IMR-90 (cell line): ENCODE measurements around the gene HOXC10. TPM values are rescaled to one million over a fixed set of nuclear protein-coding genes. Genes with fewer than 3 reads are reported as not detected.

ENCODE experiments used
- ATAC-seq: fragments of 200-7000 bp; cut with Tn5 transposase; 2 replicates; pipeline ENCODE4 v1.9.1; 2020; ENCODE audit warnings: low read depth, mild to moderate bottlenecking, moderate library complexity
- BruUV-seq: library from RNA; stranded (reverse); fragments of 400-500 nt; replicated peaks from 2 replicates; lab custom pipeline; 2021; lab: Mats Ljungman, UMichigan
- CTCF ChIA-PET: fragments of 300-600 bp; formaldehyde crosslinking; extraction: SDS; loops from one replicate; lab custom pipeline; 2021; ENCODE audit warnings: antibody characterized with exemption; lab: Yijun Ruan, JAX
- POLR2A ChIA-PET: fragments of 300-600 bp; sonication (Branson Sonifier 250); formaldehyde crosslinking; loops from one replicate; lab custom pipeline; 2022; ENCODE audit warnings: antibody characterized with exemption; ENCODE audit not compliant: unreplicated experiment; lab: Charles Lee
- DNase-seq: peaks from one replicate; pipeline ENCODE4 v3.0.0; 2013
- H2AFZ ChIP-seq: replicated peaks from 2 replicates; pipeline ENCODE3; 2013; ENCODE audit warnings: low read length, mild to moderate bottlenecking; ENCODE audit not compliant: poor library complexity
- H2AK5ac ChIP-seq: 2 replicates; pipeline ENCODE4 v1.6.1; 2013; ENCODE audit warnings: low read depth, low read length, inconsistent platforms
- H2AK9ac ChIP-seq: replicated peaks from 2 replicates; pipeline ENCODE3; 2013; ENCODE audit warnings: mild to moderate bottlenecking, low read depth, low read length, moderate library complexity; ENCODE audit not compliant: poor library complexity
- H2BK120ac ChIP-seq: 2 replicates; pipeline ENCODE4 v1.6.1; 2013; ENCODE audit warnings: low read depth, low read length, inconsistent platforms
- H2BK15ac ChIP-seq: 3 replicates; pipeline ENCODE4 v1.6.1; 2013; ENCODE audit warnings: low read depth, low read length, inconsistent platforms
- H2BK20ac ChIP-seq: 2 replicates; pipeline ENCODE4 v1.6.1; 2013; ENCODE audit warnings: low read depth, mild to moderate bottlenecking, inconsistent platforms, low read length, moderate library complexity
- H2BK5ac ChIP-seq: 2 replicates; pipeline ENCODE4 v1.6.1; 2013; ENCODE audit warnings: mild to moderate bottlenecking, low read depth, low read length, inconsistent platforms; ENCODE audit not compliant: poor library complexity, severe bottlenecking
- H3K14ac ChIP-seq: replicated peaks from 2 replicates; pipeline ENCODE4 v1.6.1; 2013; ENCODE audit warnings: low read depth, low read length, inconsistent platforms
- H3K18ac ChIP-seq: 2 replicates; pipeline ENCODE4 v1.6.1; 2013; ENCODE audit warnings: low read depth, low read length, control low read depth
- H3K23ac ChIP-seq: 2 replicates; pipeline ENCODE4 v1.6.1; 2013; ENCODE audit warnings: low read depth, low read length, inconsistent platforms
- H3K27ac ChIP-seq: 2 replicates; pipeline ENCODE4 v1.5.1; 2013; ENCODE audit warnings: mild to moderate bottlenecking, control low read depth, low read length; ENCODE audit not compliant: insufficient read depth
- H3K27me3 ChIP-seq: 2 replicates; pipeline ENCODE4 v1.6.1; 2013; ENCODE audit warnings: low read length; ENCODE audit not compliant: control insufficient read depth, insufficient read depth
- H3K36me3 ChIP-seq: 2 replicates; pipeline ENCODE4 v1.6.1; 2013; ENCODE audit warnings: low read length, mixed read lengths; ENCODE audit not compliant: control insufficient read depth, insufficient read depth
- H3K4ac ChIP-seq: 2 replicates; pipeline ENCODE4 v1.6.1; 2013; ENCODE audit warnings: low read depth, low read length, inconsistent platforms
- H3K4me1 ChIP-seq: 2 replicates; pipeline ENCODE4 v1.6.1; 2013; ENCODE audit warnings: low read length, mixed read lengths; ENCODE audit not compliant: control insufficient read depth, insufficient read depth
- H3K4me2 ChIP-seq: 2 replicates; pipeline ENCODE4 v1.6.1; 2013; ENCODE audit warnings: low read depth, mild to moderate bottlenecking, control low read depth, low read length, moderate library complexity
- H3K4me3 ChIP-seq: 2 replicates; pipeline ENCODE4 v1.5.1; 2013; ENCODE audit warnings: low read depth, mild to moderate bottlenecking, control low read depth, low read length, moderate library complexity; ENCODE audit not compliant: insufficient read depth
- H3K56ac ChIP-seq: 2 replicates; pipeline ENCODE4 v1.6.1; 2013; ENCODE audit warnings: low read length, inconsistent platforms; ENCODE audit not compliant: insufficient read depth; ENCODE audit errors: extremely low read depth
- H3K79me1 ChIP-seq, 2 experiments: 2 replicates each; pipeline ENCODE4 v1.6.1; 2013; ENCODE audit warnings: low read length in 2 of 2, inconsistent platforms in 1 of 2, low read depth in 1 of 2
- H3K9ac ChIP-seq: 2 replicates; pipeline ENCODE4 v1.6.1; 2013; ENCODE audit warnings: low read depth, low read length, control low read depth
- H3K9me1 ChIP-seq: 2 replicates; pipeline ENCODE4 v1.6.1; 2013; ENCODE audit warnings: low read length, inconsistent platforms; ENCODE audit not compliant: insufficient read depth
- H3K9me3 ChIP-seq: 2 replicates; pipeline ENCODE4 v1.6.1; 2013; ENCODE audit warnings: low read length; ENCODE audit not compliant: control insufficient read depth, insufficient read depth
- H4K20me1 ChIP-seq: 2 replicates; pipeline ENCODE4 v1.6.1; 2013; ENCODE audit warnings: low read length, inconsistent platforms; ENCODE audit not compliant: insufficient read depth
- H4K5ac ChIP-seq: 2 replicates; pipeline ENCODE4 v1.6.1; 2013; ENCODE audit warnings: mild to moderate bottlenecking, low read depth, low read length, control low read depth
- H4K8ac ChIP-seq, 2 experiments: 2 replicates each; pipeline ENCODE4 v1.6.1; 2013; ENCODE audit warnings: low read depth in 2 of 2, low read length in 2 of 2, control low read depth in 1 of 2, inconsistent platforms in 1 of 2
- H4K91ac ChIP-seq: 2 replicates; pipeline ENCODE4 v1.6.1; 2013; ENCODE audit warnings: low read depth, low read length, inconsistent platforms; ENCODE audit not compliant: insufficient read depth
- BHLHE40 ChIP-seq: fragments of 150-350 bp; IDR thresholded peaks from 2 replicates; pipeline ENCODE4 v1.6.1; 2016; ENCODE audit warnings: mild to moderate bottlenecking, low read depth, low read length
- CEBPB ChIP-seq: IDR thresholded peaks from 2 replicates; pipeline ENCODE4 v1.6.1; 2012; ENCODE audit warnings: low read depth, low read length, improper control_type of control experiment
- CHD1 ChIP-seq: IDR thresholded peaks from 2 replicates; pipeline ENCODE4 v1.6.1; 2012; ENCODE audit warnings: low read depth, low read length, improper control_type of control experiment
- ELK1 ChIP-seq: fragments of 150-350 bp; IDR thresholded peaks from 2 replicates; pipeline ENCODE4 v1.6.1; 2016; ENCODE audit warnings: low read depth, mild to moderate bottlenecking, low read length, moderate library complexity, borderline replicate concordance
- FOS ChIP-seq: fragments of 150-350 bp; IDR thresholded peaks from 2 replicates; pipeline ENCODE4 v1.6.1; 2016; ENCODE audit warnings: low read depth, low read length
- MAFK ChIP-seq: IDR thresholded peaks from 2 replicates; pipeline ENCODE4 v1.6.1; 2012; ENCODE audit warnings: low read depth, low read length, improper control_type of control experiment
- MAZ ChIP-seq: IDR thresholded peaks from 2 replicates; pipeline ENCODE4 v1.6.1; 2012; ENCODE audit warnings: low read depth, mild to moderate bottlenecking, low read length, improper control_type of control experiment, moderate library complexity, borderline replicate concordance
- MXI1 ChIP-seq: IDR thresholded peaks from 2 replicates; pipeline ENCODE4 v1.6.1; 2012; ENCODE audit warnings: low read depth, mild to moderate bottlenecking, low read length, moderate library complexity, borderline replicate concordance
- POLR2A ChIP-seq: IDR thresholded peaks from 2 replicates; pipeline ENCODE4 v1.6.1; 2012; ENCODE audit warnings: mild to moderate bottlenecking, low read depth, low read length
- RAD21 ChIP-seq: IDR thresholded peaks from 2 replicates; pipeline ENCODE4 v1.6.1; 2012; ENCODE audit warnings: low read length, improper control_type of control experiment
- RFX5 ChIP-seq: IDR thresholded peaks from 2 replicates; pipeline ENCODE4 v1.8.0; 2012; ENCODE audit warnings: low read depth, mild to moderate bottlenecking, low read length, moderate library complexity
- SMC3 ChIP-seq: fragments of 150-350 bp; IDR thresholded peaks from 2 replicates; pipeline ENCODE4 v1.6.1; 2016; ENCODE audit warnings: low read depth, mild to moderate bottlenecking, antibody characterized with exemption, low read length, moderate library complexity
- USF2 ChIP-seq: fragments of 150-350 bp; IDR thresholded peaks from 2 replicates; pipeline ENCODE4 v1.6.1; 2017; ENCODE audit warnings: mild to moderate bottlenecking, antibody characterized with exemption, low read length, low read depth
- WGBS, 2 experiments: methylation state at CpG; one replicate each; pipeline versions ENCODE4 v1.1.5 to v1.1.7; 2013; ENCODE audit warnings: missing lambda C conversion rate in 2 of 2; ENCODE audit not compliant: insufficient read length in 1 of 2; ENCODE audit errors: extremely low coverage in 2 of 2; 5-methylcytosine and 5-hydroxymethylcytosine counted together
- dilution Hi-C: fragments of 300-500 bp; cut with HindIII; formaldehyde crosslinking; loops from one replicate; pipeline ENCODE4 v1.14.3; 2018; ENCODE audit warnings: low sequenced_read_pairs; ENCODE audit not compliant: unreplicated experiment
- in situ Hi-C: fragments of 300-500 bp; cut with MboI; formaldehyde crosslinking; loops from 3 replicates; pipeline ENCODE4 v1.14.3; 2019; ENCODE audit warnings: low sequenced_read_pairs, inconsistent platforms, mixed read lengths
- intact Hi-C: fragments of 100-400 bp; cut with micrococcal nuclease; formaldehyde crosslinking; loops from 2 replicates; pipeline ENCODE4 v1.10.0; 2022
- polyA plus RNA-seq, 3 experiments: library from polyadenylated mRNA; depleted of rRNA; stranded (reverse); fragments of >200 nt; gene quantifications; 2 replicates each; pipeline ENCODE4 v1.2.3, GENCODE V29; 2012; ENCODE audit warnings: low replicate concordance in 1 of 3
- total RNA-seq: library from RNA; depleted of rRNA; stranded (reverse); fragments of >200 nt; gene quantifications from 2 replicates; pipeline ENCODE4 v1.2.3, GENCODE V29; 2012

HOXC10 gene
- total and polyA plus RNA-seq, 2 of the 4 experiments (the other 2 are of a cell fraction), result 0.15 TPM; not detected in 1

- TF ChIP-seq MXI1 (no peak), SMC3 (no peak)
Observed at GRCh38 chr12:53974084-53975063, 10.6 kb upstream of the HOXC10 start, which contains the start of gene HOTAIR (continued).

GRCh38 chr12:53975064-53975471 lies 9.9 kb upstream of the HOXC10 start:
- intact Hi-C loops, result no loop called here
- H3K9me1 ChIP-seq, result no peaks in the 10 kb centered on the region
- H3K4ac ChIP-seq, result no peak overlapping the region
- ATAC-seq, result no peak
- dilution Hi-C loops, result no loop called here
- no peak overlapping the region for H2BK15ac ChIP-seq
- BruUV-seq, result no TSS peak
- H2BK20ac ChIP-seq, result no peak overlapping the region
- no peak overlapping the region for H3K27ac ChIP-seq
- POLR2A ChIA-PET, result no interaction called here
- TF ChIP-seq MAZ, result no peak
- no peak for TF ChIP-seq USF2
- TF ChIP-seq MAFK, result no peak
- no peak for TF ChIP-seq RAD21
- no peak for TF ChIP-seq RFX5
- TF ChIP-seq BHLHE40, result no peak
- TF ChIP-seq FOS, result no peak
- TF ChIP-seq MXI1, result no peak
- no peak for TF ChIP-seq POLR2A
- TF ChIP-seq CEBPB, result no peak
- no peak for TF ChIP-seq ELK1
- TF ChIP-seq CHD1, result no peak
- peak overlapping the region; percentile 50; the same call in 1 of the 2 replicates for H3K4me2 ChIP-seq
- H3K9ac ChIP-seq, result no peak overlapping the region
- H4K91ac ChIP-seq, result no peak overlapping the region
- H3K79me1 ChIP-seq, result no peaks in the 10 kb centered on the region
- H2BK120ac ChIP-seq, result no peak overlapping the region
- DNase-seq, result no peak
- CTCF ChIA-PET, result no interaction called here
- WGBS, 2 experiments, result 4% methylated on average over 8 of the region's 25 CpGs; no CpG with 5 or more reads in 1 of the 2 experiments
- peaks cover 2% of the 10 kb centered on the region; the same call in 1 of the 2 replicates for H3K4me1 ChIP-seq
- H3K23ac ChIP-seq, result no peak overlapping the region
- H2AK9ac ChIP-seq, result no peak overlapping the region
- no peak overlapping the region for H4K5ac ChIP-seq
- no peak overlapping the region for H3K14ac ChIP-seq
- H3K56ac ChIP-seq, result no peak overlapping the region
- peaks cover 97% of the 10 kb centered on the region for H3K27me3 ChIP-seq
- H2AK5ac ChIP-seq, result no peak overlapping the region
- H2AFZ ChIP-seq, result no peak overlapping the region
- H3K18ac ChIP-seq, result no peak overlapping the region
- peaks cover 15% of the 10 kb centered on the region for H3K9me3 ChIP-seq
- H3K36me3 ChIP-seq, result no peaks in the 10 kb centered on the region
- no peak overlapping the region for H4K8ac ChIP-seq
- H3K4me3 ChIP-seq, result no peak overlapping the region
- no peak overlapping the region for H2BK5ac ChIP-seq
- in situ Hi-C loops, result no loop called here
- peaks cover 2% of the 10 kb centered on the region; the same call in 1 of the 2 replicates for H4K20me1 ChIP-seq
